Right cardiac atrium (tissue), 5 donors: ENCODE measurements around the gene PEX11B. TPM values are rescaled to one million over a fixed set of nuclear protein-coding genes. Genes with fewer than 3 reads are reported as not detected.

Experiments used
- ATAC-seq, 2 donors: fragments of 200-7000 bp; cut with Tn5 transposase; one replicate each; pipeline versions ENCODE4 v1.8.0 to v1.9.1; 2020; ENCODE audit warnings: moderate library complexity in 2 of 2, mild to moderate bottlenecking in 1 of 2
- DNase-seq, 3 donors: peaks; one replicate each; pipeline ENCODE4 v3.0.0-alpha.2; 2020
- H3K27ac ChIP-seq: one replicate; pipeline ENCODE4 v1.5.1; 2013; ENCODE audit warnings: mild to moderate bottlenecking, low read length, control low read depth, moderate library complexity
- H3K27me3 ChIP-seq: one replicate; pipeline ENCODE4 v1.6.1; 2013; ENCODE audit not compliant: control insufficient read depth, insufficient read depth
- H3K4me1 ChIP-seq: one replicate; pipeline ENCODE4 v1.6.1; 2013; ENCODE audit warnings: low read length; ENCODE audit not compliant: control insufficient read depth, insufficient read depth
- H3K4me3 ChIP-seq: one replicate; pipeline ENCODE4 v1.5.1; 2013; ENCODE audit warnings: low read length, control low read depth
- H3K9me3 ChIP-seq: one replicate; pipeline ENCODE4 v1.6.1; 2013; ENCODE audit warnings: low read length; ENCODE audit not compliant: control insufficient read depth
- WGBS: extraction: QIAGEN DNeasy Blood & Tissue Kit; methylation state at CpG from one replicate; pipeline ENCODE4 v1.1.7; 2013; 5-methylcytosine and 5-hydroxymethylcytosine counted together
- intact Hi-C, 4 donors: fragments of 100-400 bp; cut with DNase I; formaldehyde crosslinking; loops; one replicate each; pipeline versions ENCODE4 v1.11.0 to v1.14.0; 2022 to 2023
- polyA plus RNA-seq: library from polyadenylated mRNA; stranded (reverse); fragments of 200-250 nt; gene quantifications from one replicate; pipeline ENCODE4 v1.2.3, GENCODE V29; 2013
- total RNA-seq, 4 donors: library from RNA; stranded (reverse); fragmentation: NEBNext Ultra II Directional; extraction: Animal tissue kit (Norgen Biotek cat#: 25700); gene quantifications; one replicate each; pipeline ENCODE4 v1.2.1, GENCODE V29; 2021
- donor health status: healthy with polysubstance abuse.
- donor health status: DM: no; HTN: yes; CAD: no.
- donor health status: DM: no; HTN: no; CAD: no.
- donor health status: DM: no; HTN: yes; CAD: no; lungs with severe emphysema.
- donor health status: DM: yes; HTN: yes; CAD: no.

Gene PEX11B
- total and polyA plus RNA-seq, 5 donors: 21.4 to 23.7 (median 22.8) TPM

DNA sequence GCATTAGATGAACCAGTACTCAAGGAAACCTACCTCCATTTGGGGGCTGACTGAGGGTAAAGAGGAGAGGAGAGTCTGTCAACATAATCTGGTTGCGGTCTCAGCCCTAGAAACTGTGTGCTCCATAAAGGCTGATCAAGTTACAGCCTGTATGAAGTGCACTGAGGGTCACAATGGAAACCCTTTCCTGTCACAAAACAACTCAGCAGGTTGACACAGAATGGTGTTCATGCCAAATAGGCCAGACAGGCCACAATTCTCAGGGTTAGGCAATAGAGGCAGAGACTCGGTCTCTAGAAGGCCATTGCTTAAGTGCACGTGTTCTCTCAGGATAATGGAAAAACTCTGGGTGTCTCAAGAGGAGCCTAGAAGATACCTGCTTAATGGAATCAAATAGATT is 28.8 kb downstream of the PEX11B start:
- ATAC-seq (no peak), DNase-seq (no peak)
- Histone ChIP-seq H3K4me3 (no peak overlapping the region), H3K9me3 (no peaks in the 10 kb centered on the region), H3K27ac (no peak overlapping the region), H3K27me3 (no peaks in the 10 kb centered on the region), H3K4me1 (peaks cover 9% of the 10 kb centered on the region)
- intact Hi-C loops: loop anchor here (5.0 to 10.0 kb wide), 3 partner anchors 75 to 125 kb away; partner anchors contain the start of genes ANKRD34A (in 1 of the 4) and POLR3GL (in 1 of the 4)
- WGBS: 73% methylated on average over 3 of the region's 3 CpGs

GRCh38 chr1:145887631-145888030 is 30.9 kb downstream of the PEX11B start:
- no peak overlapping the region for H3K4me3 ChIP-seq
- peaks cover 6% of the 10 kb centered on the region for H3K4me1 ChIP-seq
- 75% methylated on average over 5 of the region's 5 CpGs for WGBS
- no peaks in the 10 kb centered on the region for H3K27me3 ChIP-seq
- ATAC-seq (no peak), DNase-seq (no peak)
- H3K9me3 ChIP-seq: no peaks in the 10 kb centered on the region
- intact Hi-C loops: no loop called here
- no peak overlapping the region for H3K27ac ChIP-seq

DNA sequence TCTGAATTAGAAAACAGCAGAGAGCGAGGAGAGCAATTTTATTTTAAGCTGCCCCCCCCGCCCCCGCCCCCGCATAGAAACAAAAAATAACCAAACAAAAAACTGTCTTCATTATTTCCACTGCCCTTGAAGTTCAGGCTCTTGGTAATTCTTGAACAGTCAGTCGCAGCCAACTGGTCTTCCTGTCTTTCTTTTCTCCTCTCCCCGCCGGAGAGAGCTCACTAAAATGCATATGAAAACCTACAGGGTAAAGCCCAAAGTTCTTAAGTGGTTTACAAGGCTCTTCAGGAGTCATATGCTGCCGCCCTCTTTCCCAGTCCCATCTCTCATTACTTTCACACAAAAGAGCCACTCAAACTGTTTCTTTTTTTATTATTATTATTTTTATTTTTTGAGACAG is 31.7 kb downstream of the PEX11B start:
- DNase-seq (no peak), ATAC-seq (peak in 1 of 2 donors; percentile 6)
- no peaks in the 10 kb centered on the region for H3K9me3 ChIP-seq
- H3K4me3 ChIP-seq: peak overlapping the region; percentile 60
- no peaks in the 10 kb centered on the region for H3K27me3 ChIP-seq
- no peak overlapping the region for H3K27ac ChIP-seq
- 51% methylated on average over 8 of the region's 8 CpGs for WGBS
- intact Hi-C loops: no loop called here
- H3K4me1 ChIP-seq: peaks cover 3% of the 10 kb centered on the region

GRCh38 chr1:145886390-145886789 is 32.1 kb downstream of the PEX11B start:
- ATAC-seq (peak; percentile 18 to 20), DNase-seq (no peak)
- Histone ChIP-seq H3K27me3 (no peaks in the 10 kb centered on the region), H3K27ac (peak overlapping the region; percentile 46), H3K4me1 (no peaks in the 10 kb centered on the region), H3K9me3 (no peaks in the 10 kb centered on the region), H3K4me3 (peak overlapping the region; percentile 60)
- WGBS: 35% methylated on average over 11 of the region's 11 CpGs
- intact Hi-C loops: no loop called here

- Histone ChIP-seq H3K27me3 (no peaks in the 10 kb centered on the region), H3K9me3 (no peaks in the 10 kb centered on the region), H3K4me3 (peak within 1 kb of the TSS; percentile 60), H3K27ac (peak within 1 kb of the TSS; percentile 46), H3K4me1 (no peaks in the 10 kb centered on the region)
- DNase-seq: peak; percentile 89 to 97 (median 95)
- WGBS: 1% methylated on average over 36 of the region's 36 CpGs
- peak; percentile 95 for ATAC-seq
- intact Hi-C loops: no loop called here
Measured at GRCh38 chr1:145885738-145886287, 32.7 kb downstream of the PEX11B start, which contains the start of gene ANKRD35. Gene ANKRD35 (minus strand): TSS chr1:145885866. CDS start chr1:145885758, 108 bp downstream.

GRCh38 chr1:145884675-145885074 is 33.8 kb downstream of the PEX11B start:
- DNase-seq (no peak), ATAC-seq (no peak)
- Histone ChIP-seq H3K4me1 (no peaks in the 10 kb centered on the region), H3K4me3 (no peak overlapping the region), H3K27ac (no peak overlapping the region), H3K27me3 (no peaks in the 10 kb centered on the region), H3K9me3 (no peaks in the 10 kb centered on the region)
- intact Hi-C loops: no loop called here
- WGBS: 84% methylated on average over 1 of the region's 1 CpG

DNA sequence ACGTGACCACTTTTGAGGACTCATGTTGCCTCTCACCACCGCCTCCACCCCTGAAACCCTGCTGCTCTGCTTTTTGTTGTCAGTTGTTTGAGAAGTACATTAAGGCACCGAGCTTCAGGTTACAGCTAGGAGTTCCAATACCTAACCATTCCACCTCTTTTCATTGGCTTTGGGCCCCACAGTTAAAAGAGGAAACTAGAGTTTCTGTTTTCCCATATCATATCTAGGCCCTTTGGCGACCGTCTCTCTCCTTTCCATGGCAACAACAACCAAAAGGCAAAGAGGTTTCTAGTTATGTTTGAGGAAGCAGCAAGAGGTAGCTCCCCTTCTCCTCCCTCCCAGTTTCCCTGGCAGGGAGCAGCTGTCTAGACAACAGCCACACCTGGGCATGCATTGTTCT is 38.7 kb downstream of the PEX11B start:
- no peak overlapping the region for H3K27ac ChIP-seq
- 57% methylated on average over 5 of the region's 5 CpGs for WGBS
- no peaks in the 10 kb centered on the region for H3K9me3 ChIP-seq
- intact Hi-C loops: no loop called here
- DNase-seq: no peak
- no peaks in the 10 kb centered on the region for H3K4me1 ChIP-seq
- no peak overlapping the region for H3K4me3 ChIP-seq
- ATAC-seq: peak in 1 of 2 donors; percentile 42
- H3K27me3 ChIP-seq: no peaks in the 10 kb centered on the region

DNA sequence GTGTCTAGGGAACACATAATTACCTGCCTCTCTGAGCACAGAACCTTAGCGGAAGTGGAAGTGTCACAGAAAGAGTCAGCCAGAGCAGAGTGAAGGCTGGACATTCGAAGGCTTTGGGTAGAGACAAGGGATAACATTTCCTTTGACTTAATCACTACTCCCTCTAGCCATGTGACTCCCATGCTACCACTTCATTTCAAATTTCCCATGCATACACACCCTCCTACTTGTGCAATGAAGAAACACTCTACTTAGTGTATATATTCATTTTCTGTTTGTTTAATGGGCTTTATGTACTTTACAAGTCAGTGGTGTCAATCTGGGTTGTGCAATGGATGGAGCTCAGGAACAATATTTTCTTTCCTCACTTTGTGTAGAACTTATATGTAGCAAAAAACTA is 39.8 kb downstream of the PEX11B start:
- no peak overlapping the region for H3K4me3 ChIP-seq
- no peak for ATAC-seq
- no peaks in the 10 kb centered on the region for H3K4me1 ChIP-seq
- H3K27ac ChIP-seq: no peak overlapping the region
- no peak for DNase-seq
- intact Hi-C loops: no loop called here
- H3K27me3 ChIP-seq: no peaks in the 10 kb centered on the region
- 72% methylated on average over 2 of the region's 2 CpGs for WGBS
- no peaks in the 10 kb centered on the region for H3K9me3 ChIP-seq

DNA sequence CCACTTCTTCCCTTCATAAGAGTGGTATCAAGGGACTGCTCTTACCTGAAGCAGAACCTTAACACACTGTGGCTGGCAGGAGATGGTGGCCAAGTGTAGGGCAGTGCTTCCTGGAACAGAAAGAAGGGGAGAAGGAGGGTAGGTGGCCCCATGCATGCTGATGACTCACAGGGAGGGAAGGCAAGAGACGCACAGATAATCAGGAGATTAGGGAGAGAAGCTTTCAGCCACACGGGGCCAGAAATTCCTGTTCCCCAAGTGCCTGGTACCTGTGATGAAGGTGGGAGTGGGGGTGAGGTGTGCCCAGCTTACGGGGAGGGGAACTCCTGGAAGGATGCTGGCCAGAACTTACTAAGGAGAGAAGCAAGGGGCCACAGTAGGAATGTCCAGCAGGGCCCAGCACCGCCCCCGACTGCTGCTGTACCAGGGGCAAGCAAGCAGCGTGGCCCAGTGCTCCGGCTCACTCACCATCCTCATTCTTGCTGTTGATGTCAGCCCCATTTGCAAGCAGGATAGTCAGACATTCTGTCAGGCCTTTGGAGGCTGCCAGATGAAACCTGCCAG is 40.5 kb downstream of the PEX11B start:
- Histone ChIP-seq H3K9me3 (no peaks in the 10 kb centered on the region), H3K27me3 (no peaks in the 10 kb centered on the region), H3K27ac (no peak overlapping the region), H3K4me3 (no peak overlapping the region), H3K4me1 (no peaks in the 10 kb centered on the region)
- ATAC-seq (no peak), DNase-seq (no peak)
- 82% methylated on average over 7 of the region's 7 CpGs for whole genome bisulfite sequencing
- intact Hi-C loops: no loop called here

DNA sequence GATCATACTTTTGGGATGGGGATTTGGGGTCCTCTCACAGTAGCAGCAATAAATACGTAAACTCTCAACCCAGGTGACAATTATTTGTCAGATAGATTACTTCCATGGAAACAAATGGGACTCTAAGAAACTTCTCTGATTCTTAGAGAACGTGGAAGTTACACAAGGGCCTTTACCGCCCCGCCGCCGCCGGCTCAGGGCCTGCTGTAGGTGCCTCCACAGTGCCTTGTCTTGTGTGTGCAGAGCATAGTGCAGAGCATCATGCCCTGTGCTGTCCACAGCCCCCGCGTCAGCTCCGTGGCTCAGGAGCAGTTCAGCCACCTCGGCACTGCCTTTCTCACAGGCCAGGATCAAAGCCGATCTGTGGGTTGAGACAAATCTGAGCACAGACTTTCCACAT is 43.9 kb downstream of the PEX11B start:
- ATAC-seq: no peak
- intact Hi-C loops: no loop called here
- no peak overlapping the region for H3K27ac ChIP-seq
- H3K9me3 ChIP-seq: no peaks in the 10 kb centered on the region
- peaks cover 3% of the 10 kb centered on the region for H3K4me1 ChIP-seq
- 94% methylated on average over 12 of the region's 12 CpGs for WGBS
- H3K4me3 ChIP-seq: no peak overlapping the region
- no peaks in the 10 kb centered on the region for H3K27me3 ChIP-seq
- no peak for DNase-seq

GRCh38 chr1:145871994-145872924 is 46.3 kb downstream of the PEX11B start:
- no peaks in the 10 kb centered on the region for H3K9me3 ChIP-seq
- H3K4me1 ChIP-seq: peaks cover 3% of the 10 kb centered on the region
- peak; percentile 84 to 89 for ATAC-seq
- WGBS: 20% methylated on average over 47 of the region's 47 CpGs
- H3K27me3 ChIP-seq: no peaks in the 10 kb centered on the region
- H3K4me3 ChIP-seq: peak overlapping the region; percentile 43
- peak; percentile 81 to 91 (median 90) for DNase-seq
- peak overlapping the region; percentile 40 for H3K27ac ChIP-seq
- intact Hi-C loops: no loop called here
